ENCODE measurements around the gene APEX2.

DNA sequence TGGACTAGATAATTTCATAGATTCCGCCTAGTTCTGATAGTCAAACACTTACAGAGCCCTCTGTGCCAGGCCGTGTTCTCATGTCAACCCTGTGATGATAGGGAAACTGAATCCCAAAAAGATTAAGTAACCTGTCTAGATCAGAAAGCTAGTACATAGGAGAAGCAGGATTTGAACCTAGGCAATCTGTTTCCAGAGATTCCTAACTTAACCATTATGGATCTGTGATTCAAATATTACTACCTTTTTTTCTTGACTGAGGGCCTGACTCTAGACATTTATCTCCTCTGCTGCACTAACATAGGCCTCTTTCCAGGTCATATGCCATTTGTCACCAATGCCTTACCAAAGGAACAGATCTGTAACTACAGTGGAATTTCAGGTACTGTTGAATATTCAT, 29.1 kb downstream of the APEX2 start:
- TF ChIP-seq, protein P1, sequence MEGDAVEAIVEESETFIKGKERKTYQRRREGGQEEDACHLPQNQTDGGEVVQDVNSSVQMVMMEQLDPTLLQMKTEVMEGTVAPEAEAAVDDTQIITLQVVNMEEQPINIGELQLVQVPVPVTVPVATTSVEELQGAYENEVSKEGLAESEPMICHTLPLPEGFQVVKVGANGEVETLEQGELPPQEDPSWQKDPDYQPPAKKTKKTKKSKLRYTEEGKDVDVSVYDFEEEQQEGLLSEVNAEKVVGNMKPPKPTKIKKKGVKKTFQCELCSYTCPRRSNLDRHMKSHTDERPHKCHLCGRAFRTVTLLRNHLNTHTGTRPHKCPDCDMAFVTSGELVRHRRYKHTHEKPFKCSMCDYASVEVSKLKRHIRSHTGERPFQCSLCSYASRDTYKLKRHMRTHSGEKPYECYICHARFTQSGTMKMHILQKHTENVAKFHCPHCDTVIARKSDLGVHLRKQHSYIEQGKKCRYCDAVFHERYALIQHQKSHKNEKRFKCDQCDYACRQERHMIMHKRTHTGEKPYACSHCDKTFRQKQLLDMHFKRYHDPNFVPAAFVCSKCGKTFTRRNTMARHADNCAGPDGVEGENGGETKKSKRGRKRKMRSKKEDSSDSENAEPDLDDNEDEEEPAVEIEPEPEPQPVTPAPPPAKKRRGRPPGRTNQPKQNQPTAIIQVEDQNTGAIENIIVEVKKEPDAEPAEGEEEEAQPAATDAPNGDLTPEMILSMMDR (IDR thresholded peaks at IDR 0.05; ENCODE audit: low read depth, low read length, poor library complexity, severe bottlenecking): no peak
- no peak for TF ChIP-seq EZH2phosphoT487 (IDR thresholded peaks at IDR 0.05; ENCODE audit: borderline replicate concordance, low read length)

Measured in DOHH2 (cell line).